Vagina (tissue), 2 donors: ENCODE data around the gene RPL36AL. TPM values are rescaled to one million over a fixed set of nuclear protein-coding genes. Genes with fewer than 3 reads are reported as not detected.
"Not testable (repeated sequence)": the region's sequence is repeated elsewhere in the genome, so short reads cannot be mapped to it uniquely, and the experiment has no call there.

ENCODE experiments used
- DNase-seq, 2 donors: peaks; one replicate each; pipeline ENCODE4 v3.0.0-alpha.2; 2017; ENCODE audit errors: extremely low spot score in 2 of 2
- H3K27ac ChIP-seq: fragments of 200-600 bp; sonication (generic); one replicate; pipeline ENCODE4 v1.5.1; 2019
- H3K27me3 ChIP-seq: fragments of 200-600 bp; sonication (generic); one replicate; pipeline ENCODE4 v1.5.1; 2019
- H3K36me3 ChIP-seq, 2 donors: fragments of 200-600 bp; sonication (generic); one replicate each; pipeline ENCODE4 v1.5.1; 2017 to 2019
- H3K4me1 ChIP-seq: fragments of 200-600 bp; sonication (generic); one replicate; pipeline ENCODE4 v1.5.1; 2019
- H3K4me3 ChIP-seq, 2 donors: fragments of 200-600 bp; sonication (generic); 1 replicate in 1 of 2; 2 replicates in 1 of 2; pipeline ENCODE4 v1.5.1; 2016 to 2019
- H3K9me3 ChIP-seq: fragments of 200-600 bp; sonication (generic); one replicate; pipeline ENCODE4 v1.5.1; 2019
- CTCF ChIP-seq, 3 experiments: fragments of 450-650 bp in 2 of 3; fragments of 200-600 bp in 1 of 3; sonication (generic) in 1 of 3; IDR thresholded peaks; one replicate each; pipeline ENCODE4 v1.5.1; 2017 to 2019; ENCODE audit warnings: antibody characterized with exemption in 3 of 3, mild to moderate bottlenecking in 2 of 3, moderate library complexity in 2 of 3
- POLR2A ChIP-seq, 2 donors: fragments of 450-650 bp; IDR thresholded peaks; one replicate each; pipeline ENCODE4 v1.6.1; 2017; ENCODE audit warnings: antibody characterized with exemption in 2 of 2, mild to moderate bottlenecking in 2 of 2, moderate library complexity in 2 of 2
- POLR2AphosphoS5 ChIP-seq, 2 donors: sonication (generic); formaldehyde crosslinking; IDR thresholded peaks; one replicate each; pipeline ENCODE4 v1.9.0; 2017; ENCODE audit warnings: antibody characterized with exemption in 2 of 2, mild to moderate bottlenecking in 2 of 2, low read depth in 1 of 2; ENCODE audit not compliant: insufficient read depth in 1 of 2
- intact Hi-C: fragments of 100-400 bp; cut with DNase I; formaldehyde crosslinking; loops from one replicate; pipeline ENCODE4 v1.15.1; 2023
- total RNA-seq: library from RNA; depleted of rRNA; stranded (reverse); fragments of >200 nt; gene quantifications from one replicate; pipeline ENCODE4 v1.2.3, GENCODE V29; 2016

RPL36AL gene
- total RNA-seq, 1 donor from 2014 or later, result 208 TPM

GRCh38 chr14:49589387-49589786, 31.0 kb downstream of the RPL36AL start:
- intact Hi-C loops, result no loop called here
- peaks cover 10% of the 10 kb centered on the region for H3K4me1 ChIP-seq
- no peak overlapping the region for H3K27ac ChIP-seq
- no peak for DNase-seq
- H3K9me3 ChIP-seq, result no peaks in the 10 kb centered on the region
- no peak overlapping the region for H3K4me3 ChIP-seq
- H3K36me3 ChIP-seq, result peaks cover 0 to 4% of the 10 kb centered on the region in 2 donors
- no peaks in the 10 kb centered on the region for H3K27me3 ChIP-seq
- TF ChIP-seq CTCF (IDR thresholded peaks at IDR 0.05) (no peak), POLR2AphosphoS5 (IDR thresholded peaks at IDR 0.05; ENCODE audit: insufficient read depth in 1 of 2, low read depth in 1 of 2) (no peak), POLR2A (IDR thresholded peaks at IDR 0.05) (no peak)

GRCh38 chr14:49586673-49587460, 33.6 kb downstream of the RPL36AL start:
- H3K27ac ChIP-seq, result peak overlapping the region; percentile 80
- no peak for DNase-seq
- no peaks in the 10 kb centered on the region for H3K9me3 ChIP-seq
- peak overlapping the region; percentile 67 to 77 for H3K4me3 ChIP-seq
- H3K4me1 ChIP-seq, result peaks cover 29% of the 10 kb centered on the region
- intact Hi-C loops, result no loop called here
- H3K27me3 ChIP-seq, result no peaks in the 10 kb centered on the region
- peaks cover 0 to 27% of the 10 kb centered on the region in 2 donors for H3K36me3 ChIP-seq
- TF ChIP-seq POLR2AphosphoS5 (IDR thresholded peaks at IDR 0.05; ENCODE audit: insufficient read depth in 1 of 2, low read depth in 1 of 2), result peak in 1 of 2 donors; percentile 49
- no peak for TF ChIP-seq POLR2A (IDR thresholded peaks at IDR 0.05)
- peak; percentile 39 to 79 (median 39) for TF ChIP-seq CTCF (IDR thresholded peaks at IDR 0.05)

GRCh38 chr14:49585803-49586672, 34.4 kb downstream of the RPL36AL start, which contains the start of gene RPS29:
Gene RPS29, minus strand, starts transcription at chr14:49586380. Its CDS starts 34 bp downstream, at chr14:49586346.
- H3K9me3 ChIP-seq, result no peaks in the 10 kb centered on the region
- TF ChIP-seq POLR2A (IDR thresholded peaks at IDR 0.05), result peak in 1 of 2 donors; percentile 57
- peak; percentile 96 to 99 for TF ChIP-seq POLR2AphosphoS5 (IDR thresholded peaks at IDR 0.05; ENCODE audit: insufficient read depth in 1 of 2, low read depth in 1 of 2)
- peak in 1 of 3 experiments; percentile 1 for TF ChIP-seq CTCF (IDR thresholded peaks at IDR 0.05)
- H3K36me3 ChIP-seq, result peaks cover 0 to 27% of the 10 kb centered on the region in 2 donors
- H3K27ac ChIP-seq, result peak within 1 kb of the TSS; percentile 80
- peaks cover 29% of the 10 kb centered on the region for H3K4me1 ChIP-seq
- intact Hi-C loops, result no loop called here
- peak within 1 kb of the TSS; percentile 67 to 77 for H3K4me3 ChIP-seq
- DNase-seq, result peak in 1 of 2 donors; percentile 99
- H3K27me3 ChIP-seq, result no peaks in the 10 kb centered on the region

GRCh38 chr14:49584981-49585640, 35.3 kb downstream of the RPL36AL start:
- DNase-seq, H3K27me3 ChIP-seq, intact Hi-C loops, H3K9me3 ChIP-seq: not testable (repeated sequence)
- Histone ChIP-seq H3K36me3 (peaks cover 0 to 27% of the 10 kb centered on the region in 2 donors), H3K4me1 (peaks cover 36% of the 10 kb centered on the region), H3K27ac (peak overlapping the region; percentile 80), H3K4me3 (peak overlapping the region; percentile 67 to 77)

GRCh38 chr14:49584058-49584457, 36.4 kb downstream of the RPL36AL start:
- Histone ChIP-seq H3K4me1 (peaks cover 36% of the 10 kb centered on the region), H3K4me3 (no peak overlapping the region), H3K27ac (no peak overlapping the region), H3K36me3 (peaks cover 0 to 27% of the 10 kb centered on the region in 2 donors), H3K27me3 (no peaks in the 10 kb centered on the region), H3K9me3 (no peaks in the 10 kb centered on the region)
- intact Hi-C loops, result no loop called here
- TF ChIP-seq POLR2AphosphoS5 (IDR thresholded peaks at IDR 0.05; ENCODE audit: insufficient read depth in 1 of 2, low read depth in 1 of 2), result no peak
- no peak for TF ChIP-seq CTCF (IDR thresholded peaks at IDR 0.05)
- no peak for TF ChIP-seq POLR2A (IDR thresholded peaks at IDR 0.05)
- DNase-seq, result no peak
